AG09309 (cell line): ENCODE results near the gene RNF217.
A peak's percentile ranks its signal among the peaks of the same experiment; 100 is the strongest.

Experiments used
- DNase-seq: peaks from one replicate; pipeline ENCODE4 v3.0.0-alpha.2; 2010; ENCODE audit warnings: low read depth
- H3K4me3 ChIP-seq: 2 replicates; pipeline ENCODE4 v1.5.1; 2011; ENCODE audit warnings: mild to moderate bottlenecking, low read depth, low read length, moderate library complexity; ENCODE audit not compliant: control insufficient read depth
- TF ChIP-seq, protein P1 (sequence below): IDR thresholded peaks from 2 replicates; pipeline ENCODE4 v1.5.1; 2011; ENCODE audit warnings: mild to moderate bottlenecking, low read depth, low read length, inconsistent platforms; ENCODE audit not compliant: insufficient read depth, control insufficient read depth; ENCODE audit errors: missing control alignments

RNF217 gene

DNA sequence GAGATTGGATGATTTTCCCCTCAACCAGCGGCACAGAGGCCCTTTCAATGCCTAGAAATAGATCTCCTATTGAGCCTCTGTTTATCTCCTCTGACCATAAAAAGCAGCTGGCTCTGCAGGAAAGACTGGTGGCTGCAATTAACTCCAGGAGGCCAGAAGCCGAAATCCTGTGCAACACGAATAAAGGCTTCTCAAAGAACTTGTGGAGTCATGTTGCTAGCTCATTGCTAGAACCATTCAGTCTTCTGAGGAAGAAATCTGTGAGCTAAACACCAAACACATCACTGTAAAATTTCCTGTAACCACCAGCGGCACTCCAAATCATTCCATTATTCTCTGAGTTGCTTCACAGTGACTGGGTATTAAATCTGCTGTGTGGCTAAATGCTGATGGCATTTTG lies 142.2 kb downstream of the RNF217 start:
- peak; percentile 89 for DNase-seq
- TF ChIP-seq, protein P1, sequence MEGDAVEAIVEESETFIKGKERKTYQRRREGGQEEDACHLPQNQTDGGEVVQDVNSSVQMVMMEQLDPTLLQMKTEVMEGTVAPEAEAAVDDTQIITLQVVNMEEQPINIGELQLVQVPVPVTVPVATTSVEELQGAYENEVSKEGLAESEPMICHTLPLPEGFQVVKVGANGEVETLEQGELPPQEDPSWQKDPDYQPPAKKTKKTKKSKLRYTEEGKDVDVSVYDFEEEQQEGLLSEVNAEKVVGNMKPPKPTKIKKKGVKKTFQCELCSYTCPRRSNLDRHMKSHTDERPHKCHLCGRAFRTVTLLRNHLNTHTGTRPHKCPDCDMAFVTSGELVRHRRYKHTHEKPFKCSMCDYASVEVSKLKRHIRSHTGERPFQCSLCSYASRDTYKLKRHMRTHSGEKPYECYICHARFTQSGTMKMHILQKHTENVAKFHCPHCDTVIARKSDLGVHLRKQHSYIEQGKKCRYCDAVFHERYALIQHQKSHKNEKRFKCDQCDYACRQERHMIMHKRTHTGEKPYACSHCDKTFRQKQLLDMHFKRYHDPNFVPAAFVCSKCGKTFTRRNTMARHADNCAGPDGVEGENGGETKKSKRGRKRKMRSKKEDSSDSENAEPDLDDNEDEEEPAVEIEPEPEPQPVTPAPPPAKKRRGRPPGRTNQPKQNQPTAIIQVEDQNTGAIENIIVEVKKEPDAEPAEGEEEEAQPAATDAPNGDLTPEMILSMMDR, result no peak
- no peak overlapping the region for H3K4me3 ChIP-seq

DNA sequence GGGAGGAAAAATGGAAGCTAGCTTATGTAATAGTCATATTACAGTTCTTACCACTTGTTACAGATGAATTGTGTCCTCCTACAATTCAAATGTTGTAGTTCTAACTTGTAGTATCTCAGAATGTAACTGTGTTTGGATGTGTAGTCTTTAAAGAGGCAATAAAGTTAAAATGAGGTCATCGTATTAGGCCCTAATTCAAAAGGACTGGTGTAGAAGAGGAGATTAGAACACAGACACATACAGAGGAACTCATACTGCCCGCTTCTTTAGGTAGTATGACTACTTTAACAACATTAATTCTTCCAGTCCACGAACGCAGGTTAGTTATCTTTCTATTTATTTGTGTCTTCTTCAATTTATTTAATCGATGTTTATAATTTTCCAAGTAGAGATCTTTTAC lies 144.8 kb downstream of the RNF217 start:
- no peak for DNase-seq
- TF ChIP-seq, protein P1, result no peak
- H3K4me3 ChIP-seq, result no peak overlapping the region

DNA sequence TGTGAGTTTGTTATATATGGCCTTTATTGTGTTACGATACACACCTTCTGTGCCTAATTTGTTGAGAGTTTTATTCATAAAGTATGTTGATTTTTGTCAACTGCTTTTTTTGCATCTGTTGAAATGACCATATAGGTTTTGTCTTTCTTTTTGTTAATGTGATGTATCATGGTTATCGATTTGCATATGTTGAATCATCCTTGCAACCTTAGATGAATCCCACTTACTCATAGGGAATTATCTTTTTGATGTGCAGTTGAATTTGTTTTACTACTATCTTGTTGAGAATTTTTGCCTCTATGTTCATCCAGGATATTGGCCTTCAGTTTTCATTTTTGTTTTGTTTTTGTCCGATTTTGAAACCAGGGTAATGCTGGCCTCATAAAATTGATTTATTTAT lies 145.7 kb downstream of the RNF217 start:
- TF ChIP-seq, protein P1, result no peak
- no peak for DNase-seq
- no peak overlapping the region for H3K4me3 ChIP-seq

DNA sequence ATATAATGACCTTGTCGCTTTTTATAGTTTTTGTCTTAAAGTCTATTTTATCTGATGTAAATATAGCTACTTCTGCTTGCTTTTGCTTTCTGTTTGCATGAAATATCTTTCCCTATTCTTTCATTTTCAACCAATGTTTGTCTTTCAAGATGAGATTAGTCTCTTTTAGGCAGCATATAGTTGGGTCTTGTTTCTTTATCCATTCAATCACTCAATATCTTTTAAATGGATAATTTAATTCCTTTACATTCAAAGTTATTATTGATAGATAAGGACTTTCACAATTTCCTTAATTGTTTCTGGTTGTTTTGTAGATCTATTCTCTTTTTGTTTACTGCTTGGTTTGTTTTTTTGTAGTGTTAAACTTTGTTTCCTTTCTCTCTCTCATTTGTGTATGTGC lies 147.8 kb downstream of the RNF217 start:
- TF ChIP-seq, protein P1, result no peak
- DNase-seq, result no peak
- no peak overlapping the region for H3K4me3 ChIP-seq

DNA sequence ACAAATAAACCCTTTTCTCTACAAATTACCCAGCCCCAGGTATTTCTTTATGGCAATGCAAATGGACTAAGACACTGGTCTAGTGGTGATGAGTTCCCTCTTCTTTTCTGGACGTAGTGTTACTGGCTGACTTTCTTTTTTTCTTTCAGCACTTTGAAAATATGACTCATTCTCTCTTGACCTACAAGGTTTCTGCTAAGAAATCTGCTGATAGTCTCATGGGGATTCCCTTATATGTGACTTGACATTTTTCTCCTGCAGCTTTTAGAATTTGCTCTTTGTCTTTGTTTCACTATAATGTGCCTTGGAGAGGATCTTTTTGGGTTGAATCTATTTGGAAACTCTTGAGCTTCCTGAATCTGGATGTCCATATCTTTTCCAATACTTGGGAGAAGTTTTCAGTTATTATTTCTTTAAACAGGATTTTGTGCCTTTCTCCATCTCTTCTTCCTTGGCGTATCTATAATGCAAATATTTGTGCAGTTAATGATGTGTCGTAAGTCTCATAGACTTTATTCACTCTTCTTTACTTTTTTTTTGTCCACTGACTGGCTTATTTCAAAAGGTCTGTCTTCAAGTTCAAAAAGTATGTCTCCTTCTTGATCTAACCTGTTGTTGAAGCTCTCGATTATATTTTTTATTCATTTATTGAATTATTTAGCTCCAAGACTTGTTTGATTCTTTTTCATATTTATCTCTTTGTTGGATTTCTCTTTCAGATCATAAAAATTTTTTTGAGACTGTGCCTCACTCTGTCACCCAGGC lies 149.2 kb downstream of the RNF217 start:
- TF ChIP-seq, protein P1, result no peak
- no peak for DNase-seq
- H3K4me3 ChIP-seq, result no peak overlapping the region

DNA sequence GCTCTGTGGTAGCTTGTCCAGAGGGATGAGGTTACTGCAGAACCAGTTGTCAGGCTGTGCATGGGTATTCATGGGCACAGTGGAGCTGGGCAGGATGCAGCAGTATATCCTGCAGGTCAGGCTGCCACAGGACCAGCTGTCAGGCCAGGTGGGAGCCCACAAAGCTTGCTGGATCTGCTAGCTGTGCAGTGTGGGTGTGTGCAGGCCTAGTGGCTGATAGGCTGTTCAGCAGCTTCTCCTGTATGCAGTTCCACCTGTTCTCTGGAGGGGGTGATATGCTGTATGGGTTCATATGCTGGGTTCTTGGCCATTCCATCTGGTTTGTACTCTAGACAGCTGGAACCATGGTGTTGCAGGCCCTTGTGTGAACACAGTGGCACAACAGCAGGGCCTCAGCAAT lies 150.7 kb downstream of the RNF217 start:
- no peak overlapping the region for H3K4me3 ChIP-seq
- no peak for DNase-seq
- TF ChIP-seq, protein P1, result no peak
